H9 (cell line): ENCODE data around the gene IGSF10. TPM values are rescaled to one million over a fixed set of nuclear protein-coding genes. Genes with fewer than 3 reads are reported as not detected.

Experiments used
- DNase-seq: peaks from one replicate; pipeline ENCODE4 v3.0.0-alpha.2; 2017
- H2AFZ ChIP-seq: one replicate; pipeline ENCODE4 v1.6.1; 2013; ENCODE audit warnings: mild to moderate bottlenecking, low read length, control low read depth, moderate library complexity
- H2AK5ac ChIP-seq: 2 replicates; pipeline ENCODE4 v1.6.1; 2013; ENCODE audit warnings: low read length, control low read depth, mixed read lengths; ENCODE audit not compliant: insufficient read length
- H2BK120ac ChIP-seq: one replicate; pipeline ENCODE4 v1.6.1; 2013; ENCODE audit warnings: low read depth, mild to moderate bottlenecking, low read length, control low read depth, inconsistent platforms; ENCODE audit not compliant: poor library complexity, severe bottlenecking
- H2BK12ac ChIP-seq: 2 replicates; pipeline ENCODE4 v1.6.1; 2013; ENCODE audit warnings: low read length, control low read depth, mixed read lengths, low read depth; ENCODE audit not compliant: insufficient read length
- H2BK15ac ChIP-seq: 2 replicates; pipeline ENCODE4 v1.6.1; 2013; ENCODE audit warnings: low read depth, low read length, control low read depth
- H2BK20ac ChIP-seq: one replicate; pipeline ENCODE4 v1.6.1; 2013; ENCODE audit warnings: low read depth, mild to moderate bottlenecking, low read length, control low read depth, inconsistent platforms; ENCODE audit not compliant: poor library complexity, severe bottlenecking
- H2BK5ac ChIP-seq: 2 replicates; pipeline ENCODE4 v1.6.1; 2013; ENCODE audit warnings: low read length, control low read depth, mixed read lengths; ENCODE audit not compliant: insufficient read length
- H3K14ac ChIP-seq: 2 replicates; pipeline ENCODE4 v1.6.1; 2013; ENCODE audit warnings: low read length, control low read depth; ENCODE audit not compliant: insufficient read depth
- H3K18ac ChIP-seq: 2 replicates; pipeline ENCODE4 v1.6.1; 2013; ENCODE audit warnings: low read depth, mild to moderate bottlenecking, mixed read lengths, low read length, control low read depth; ENCODE audit not compliant: insufficient read length
- H3K23ac ChIP-seq: 2 replicates; pipeline ENCODE4 v1.6.1; 2013; ENCODE audit warnings: low read length, control low read depth, mixed read lengths, low read depth; ENCODE audit not compliant: insufficient read length
- H3K23me2 ChIP-seq: 2 replicates; pipeline ENCODE4 v1.6.1; 2013; ENCODE audit warnings: low read depth, mild to moderate bottlenecking, mixed read lengths, low read length, control low read depth; ENCODE audit not compliant: insufficient read length, poor library complexity, severe bottlenecking
- H3K27ac ChIP-seq: 2 replicates; pipeline ENCODE4 v1.5.1; 2013; ENCODE audit warnings: low read length, control low read depth, mixed read lengths, low read depth; ENCODE audit not compliant: insufficient read length
- H3K27me3 ChIP-seq: 2 replicates; pipeline ENCODE4 v1.6.1; 2013; ENCODE audit warnings: low read length, control low read depth, inconsistent platforms; ENCODE audit not compliant: insufficient read depth
- H3K4ac ChIP-seq: 2 replicates; pipeline ENCODE4 v1.6.1; 2013; ENCODE audit warnings: low read depth, mild to moderate bottlenecking, control low read depth, inconsistent platforms, low read length, moderate library complexity
- H3K4me1 ChIP-seq: 2 replicates; pipeline ENCODE4 v1.6.1; 2013; ENCODE audit warnings: low read length, control low read depth, inconsistent platforms; ENCODE audit not compliant: insufficient read depth
- H3K4me2 ChIP-seq: 2 replicates; pipeline ENCODE4 v1.6.1; 2013; ENCODE audit warnings: low read length, control low read depth, mixed read lengths; ENCODE audit not compliant: insufficient read length, insufficient read depth
- H3K56ac ChIP-seq: 2 replicates; pipeline ENCODE4 v1.6.1; 2013; ENCODE audit warnings: low read depth, mild to moderate bottlenecking, mixed read lengths, low read length, control low read depth; ENCODE audit not compliant: insufficient read length
- H3K79me1 ChIP-seq: 2 replicates; pipeline ENCODE4 v1.6.1; 2013; ENCODE audit warnings: low read depth, mild to moderate bottlenecking, moderate library complexity, low read length, control low read depth, inconsistent platforms; ENCODE audit not compliant: insufficient read depth, poor library complexity, severe bottlenecking
- H3K79me2 ChIP-seq: 2 replicates; pipeline ENCODE4 v1.6.1; 2013; ENCODE audit warnings: low read length, control low read depth, inconsistent platforms; ENCODE audit not compliant: insufficient read depth
- H3K9ac ChIP-seq: 2 replicates; pipeline ENCODE4 v1.6.1; 2013; ENCODE audit warnings: low read length, control low read depth, mixed read lengths; ENCODE audit not compliant: insufficient read length; ENCODE audit errors: extremely low read depth
- H3K9me3 ChIP-seq: one replicate; pipeline ENCODE4 v1.6.1; 2013; ENCODE audit warnings: low read depth, low read length, inconsistent platforms; ENCODE audit not compliant: control insufficient read depth
- H3T11ph ChIP-seq: one replicate; pipeline ENCODE4 v1.6.1; 2013; ENCODE audit warnings: mild to moderate bottlenecking, low read length, control low read depth, inconsistent platforms
- H4K20me1 ChIP-seq: one replicate; pipeline ENCODE4 v1.6.1; 2013; ENCODE audit not compliant: control insufficient read depth, insufficient read length, insufficient read depth
- H4K5ac ChIP-seq: 2 replicates; pipeline ENCODE4 v1.6.1; 2013; ENCODE audit warnings: low read depth, mild to moderate bottlenecking, mixed read lengths, low read length, control low read depth; ENCODE audit not compliant: insufficient read length
- H4K8ac ChIP-seq: replicated peaks from 2 replicates; pipeline ENCODE4 v1.6.1; 2013; ENCODE audit warnings: low read length, control low read depth, mixed read lengths, low read depth; ENCODE audit not compliant: insufficient read length
- H4K91ac ChIP-seq: 2 replicates; pipeline ENCODE4 v1.6.1; 2013; ENCODE audit warnings: low read depth, mild to moderate bottlenecking, moderate library complexity, mixed read lengths, low read length, control low read depth; ENCODE audit not compliant: insufficient read length
- H3K27ac Mint-ChIP-seq, 3 experiments: 2 replicates in 2 of 3; 3 replicates in 1 of 3; pipeline ENCODE4 v1.8.0; 2020 to 2021; ENCODE audit warnings: mixed read lengths in 3 of 3, mild to moderate bottlenecking in 1 of 3, moderate library complexity in 1 of 3
- H3K27me3 Mint-ChIP-seq: 2 replicates; pipeline ENCODE4 v1.8.0; 2021; ENCODE audit warnings: low read depth, mild to moderate bottlenecking, moderate library complexity, mixed read lengths
- H3K36me3 Mint-ChIP-seq, 3 experiments: 2 replicates in 2 of 3; 3 replicates in 1 of 3; pipeline ENCODE4 v1.8.0; 2020 to 2021; ENCODE audit warnings: low read depth in 3 of 3, mixed read lengths in 3 of 3; ENCODE audit not compliant: insufficient read depth in 1 of 3
- H3K4me1 Mint-ChIP-seq, 2 experiments: 2 replicates each; pipeline ENCODE4 v1.8.0; 2020; ENCODE audit warnings: mixed read lengths in 2 of 2
- H3K4me3 Mint-ChIP-seq, 2 experiments: 2 replicates in 1 of 2; 3 replicates in 1 of 2; pipeline ENCODE4 v1.8.0; 2020 to 2021; ENCODE audit warnings: mild to moderate bottlenecking in 2 of 2, mixed read lengths in 2 of 2, moderate library complexity in 1 of 2
- H3K9me3 Mint-ChIP-seq, 2 experiments: 2 replicates in 1 of 2; 3 replicates in 1 of 2; pipeline ENCODE4 v1.8.0; 2020; ENCODE audit warnings: mild to moderate bottlenecking in 2 of 2, mixed read lengths in 2 of 2, moderate library complexity in 1 of 2
- WGBS: extraction: QIAGEN DNeasy Blood & Tissue Kit; methylation state at CpG from one replicate; pipeline ENCODE4 v1.1.7; 2013; ENCODE audit warnings: missing lambda C conversion rate, low lambda C conversion rate, mixed read lengths; ENCODE audit not compliant: insufficient read length; ENCODE audit errors: extremely low coverage; 5-methylcytosine and 5-hydroxymethylcytosine counted together
- total RNA-seq: library from RNA; stranded (reverse); gene quantifications from 2 replicates; pipeline ENCODE4 v1.2.1, GENCODE V29; 2021
- TF ChIP-seq, protein P1 (sequence below): fragments of 200-600 bp; sonication (generic); conservative IDR thresholded peaks from 3 replicates; pipeline ENCODE4 v1.8.0; 2021; ENCODE audit warnings: antibody characterized with exemption, mild to moderate bottlenecking

The IGSF10 gene
- total RNA-seq, 1 experiment from 2014 or later, result 0.20 TPM

DNA sequence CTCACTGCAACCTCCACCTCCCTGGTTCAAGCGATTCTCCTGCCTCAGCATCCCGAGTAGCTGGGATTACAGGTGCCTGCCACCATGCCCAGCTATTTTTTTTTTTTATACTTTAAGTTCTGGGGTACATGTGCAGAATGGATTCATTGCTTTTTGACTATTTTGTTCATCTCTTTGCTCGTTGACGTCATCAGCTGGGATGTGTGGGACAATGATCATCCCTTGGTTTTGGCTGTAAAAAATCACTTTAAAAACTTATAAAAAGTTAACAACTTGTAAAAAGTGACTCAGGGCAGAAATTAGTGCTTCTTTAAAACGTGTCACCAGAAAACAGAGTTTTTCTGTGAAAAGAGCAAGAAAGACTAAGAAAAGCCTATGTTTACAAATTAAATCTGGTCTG is 37.8 kb downstream of the IGSF10 start:
- Histone ChIP-seq H3K9ac (no peak overlapping the region), H3K27ac (no peak overlapping the region), H3K4ac (no peak overlapping the region), H4K20me1 (no peaks in the 10 kb centered on the region), H2BK12ac (no peak overlapping the region), H3K4me1 (peaks cover 8% of the 10 kb centered on the region; the same call in 1 of the 2 replicates), H2BK20ac (no peak overlapping the region), H3K14ac (no peak overlapping the region), H2BK5ac (no peak overlapping the region), H3K4me2 (no peak overlapping the region), H3T11ph (no peak overlapping the region), H2BK120ac (no peak overlapping the region), H2AFZ (no peak overlapping the region), H3K23me2 (no peaks in the 10 kb centered on the region), H3K23ac (no peak overlapping the region), H2AK5ac (no peak overlapping the region), H4K91ac (no peak overlapping the region), H3K56ac (no peak overlapping the region), H3K9me3 (no peaks in the 10 kb centered on the region), H3K79me1 (no peaks in the 10 kb centered on the region), H2BK15ac (no peak overlapping the region), H3K18ac (no peak overlapping the region), H3K79me2 (no peaks in the 10 kb centered on the region), H3K27me3 (no peaks in the 10 kb centered on the region), H4K5ac (no peak overlapping the region), H4K8ac (no peak overlapping the region)
- Mint-ChIP-seq H3K36me3 (peaks cover 0 to 9% (median 2%) of the 10 kb centered on the region in 3 experiments; a peak in 3 of 7 replicates), H3K27ac (no peak overlapping the region), H3K27me3 (no peaks in the 10 kb centered on the region; the same call in 1 of the 2 replicates), H3K4me1 (peaks cover 18 to 19% of the 10 kb centered on the region in 2 experiments), H3K9me3 (no peaks in the 10 kb centered on the region), H3K4me3 (no peak overlapping the region)
- TF ChIP-seq, protein P1, sequence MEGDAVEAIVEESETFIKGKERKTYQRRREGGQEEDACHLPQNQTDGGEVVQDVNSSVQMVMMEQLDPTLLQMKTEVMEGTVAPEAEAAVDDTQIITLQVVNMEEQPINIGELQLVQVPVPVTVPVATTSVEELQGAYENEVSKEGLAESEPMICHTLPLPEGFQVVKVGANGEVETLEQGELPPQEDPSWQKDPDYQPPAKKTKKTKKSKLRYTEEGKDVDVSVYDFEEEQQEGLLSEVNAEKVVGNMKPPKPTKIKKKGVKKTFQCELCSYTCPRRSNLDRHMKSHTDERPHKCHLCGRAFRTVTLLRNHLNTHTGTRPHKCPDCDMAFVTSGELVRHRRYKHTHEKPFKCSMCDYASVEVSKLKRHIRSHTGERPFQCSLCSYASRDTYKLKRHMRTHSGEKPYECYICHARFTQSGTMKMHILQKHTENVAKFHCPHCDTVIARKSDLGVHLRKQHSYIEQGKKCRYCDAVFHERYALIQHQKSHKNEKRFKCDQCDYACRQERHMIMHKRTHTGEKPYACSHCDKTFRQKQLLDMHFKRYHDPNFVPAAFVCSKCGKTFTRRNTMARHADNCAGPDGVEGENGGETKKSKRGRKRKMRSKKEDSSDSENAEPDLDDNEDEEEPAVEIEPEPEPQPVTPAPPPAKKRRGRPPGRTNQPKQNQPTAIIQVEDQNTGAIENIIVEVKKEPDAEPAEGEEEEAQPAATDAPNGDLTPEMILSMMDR, result no peak
- no CpG with 5 or more reads among the region's 5 CpGs for WGBS
- DNase-seq, result no peak
